ENCODE results near the gene MEF2D. TPM values are rescaled to one million over a fixed set of nuclear protein-coding genes. Genes with fewer than 3 reads are reported as not detected.

The MEF2D gene
- total RNA-seq, 1 experiment from 2014 or later, result 18.7 TPM

- no peaks in the 10 kb centered on the region for H3K9me3 ChIP-seq (ENCODE audit: control insufficient read depth, low read depth, low read length)
- H3K56ac ChIP-seq (ENCODE audit: insufficient read length, low read depth, low read length), result no peak overlapping the region
- no peak overlapping the region for H2BK12ac ChIP-seq (ENCODE audit: insufficient read length, low read depth, low read length)
- H2BK15ac ChIP-seq (ENCODE audit: low read depth, low read length), result no peak overlapping the region
- H3K18ac ChIP-seq (ENCODE audit: insufficient read length, low read depth, low read length), result no peak overlapping the region
- H3K27ac Mint-ChIP-seq, result no peak overlapping the region
- H3K4me1 ChIP-seq (ENCODE audit: insufficient read depth, low read length), result no peaks in the 10 kb centered on the region
- no peak overlapping the region for H4K5ac ChIP-seq (ENCODE audit: insufficient read length, low read depth, low read length)
- no peak overlapping the region for H3K9ac ChIP-seq (ENCODE audit: extremely low read depth, insufficient read length, low read length)
- H3K4ac ChIP-seq (ENCODE audit: low read depth, low read length), result no peak overlapping the region
- no peak overlapping the region for H3K14ac ChIP-seq (ENCODE audit: insufficient read depth, low read length)
- no peaks in the 10 kb centered on the region for H4K20me1 ChIP-seq (ENCODE audit: control insufficient read depth, insufficient read depth, insufficient read length)
- no peak overlapping the region for H3K4me3 Mint-ChIP-seq
- peaks cover 14 to 29% of the 10 kb centered on the region in 2 experiments for H3K4me1 Mint-ChIP-seq
- no peak for TF ChIP-seq CTCF (conservative IDR thresholded peaks at IDR 0.05)
- H3K27me3 Mint-ChIP-seq (ENCODE audit: low read depth), result peaks cover 25% of the 10 kb centered on the region
- H3K27me3 ChIP-seq (ENCODE audit: insufficient read depth, low read length), result no peaks in the 10 kb centered on the region
- no peaks in the 10 kb centered on the region for H3K79me1 ChIP-seq (ENCODE audit: insufficient read depth, low read depth, low read length, poor library complexity, severe bottlenecking)
- no peak overlapping the region for H2AFZ ChIP-seq (ENCODE audit: low read length)
- H4K8ac ChIP-seq (replicated peaks; ENCODE audit: insufficient read length, low read depth, low read length), result no peak overlapping the region
- H2BK20ac ChIP-seq (ENCODE audit: low read depth, low read length, poor library complexity, severe bottlenecking), result no peak overlapping the region
- WGBS (ENCODE audit: extremely low coverage, insufficient read length, low lambda C conversion rate), result no CpG with 5 or more reads among the region's 7 CpGs
- no peak for DNase-seq
- H3T11ph ChIP-seq (ENCODE audit: low read length), result no peak overlapping the region
- no peak overlapping the region for H2AK5ac ChIP-seq (ENCODE audit: insufficient read length, low read length)
- no peak overlapping the region for H3K27ac ChIP-seq (ENCODE audit: insufficient read length, low read depth, low read length)
- no peaks in the 10 kb centered on the region for H3K9me3 Mint-ChIP-seq
- H3K36me3 Mint-ChIP-seq (ENCODE audit: insufficient read depth in 1 of 3, low read depth in 3 of 3), result no peaks in the 10 kb centered on the region
- no peak overlapping the region for H2BK5ac ChIP-seq (ENCODE audit: insufficient read length, low read length)
- no peaks in the 10 kb centered on the region for H3K79me2 ChIP-seq (ENCODE audit: insufficient read depth, low read length)
- H3K23me2 ChIP-seq (ENCODE audit: insufficient read length, low read depth, low read length, poor library complexity, severe bottlenecking), result no peaks in the 10 kb centered on the region
- no peak overlapping the region for H2BK120ac ChIP-seq (ENCODE audit: low read depth, low read length, poor library complexity, severe bottlenecking)
- no peak overlapping the region for H3K4me2 ChIP-seq (ENCODE audit: insufficient read depth, insufficient read length, low read length)
- no peak overlapping the region for H4K91ac ChIP-seq (ENCODE audit: insufficient read length, low read depth, low read length)
- H3K23ac ChIP-seq (ENCODE audit: insufficient read length, low read depth, low read length), result no peak overlapping the region
Measured at GRCh38 chr1:156511644-156512043, 11.1 kb upstream of the MEF2D start.
